HL-60 (cell line): Measurements from ENCODE around the gene OSMR.

Experiments
- DNase-seq, 2 experiments: peaks; one replicate each; pipeline ENCODE4 v3.0.0-alpha.2; 2010 to 2020; ENCODE audit warnings: low read depth in 1 of 2, low spot score in 1 of 2
- H3K27ac ChIP-seq: fragments of 250-450 bp; sonication (Bioruptor Pico); replicated peaks from 2 replicates; pipeline ENCODE4 v1.5.1; 2020; ENCODE audit warnings: mild to moderate bottlenecking, moderate library complexity
- H3K27me3 ChIP-seq: fragments of 250-450 bp; sonication (Bioruptor Pico); 2 replicates; pipeline ENCODE4 v1.5.1; 2021; ENCODE audit warnings: mild to moderate bottlenecking, moderate library complexity; ENCODE audit not compliant: insufficient read depth, poor library complexity, severe bottlenecking
- H3K4me3 ChIP-seq: replicated peaks from 2 replicates; pipeline ENCODE4 v1.5.1; 2011; ENCODE audit warnings: mild to moderate bottlenecking, control low read depth, low read length; ENCODE audit not compliant: insufficient read depth
- GABPA ChIP-seq: IDR thresholded peaks from 2 replicates; pipeline ENCODE4 v1.6.1; 2012; ENCODE audit warnings: low read depth
- POLR2AphosphoS5 ChIP-seq: IDR thresholded peaks from 2 replicates; pipeline ENCODE4 v1.6.1; 2012; ENCODE audit warnings: low read depth
- SPI1 ChIP-seq: IDR thresholded peaks from 2 replicates; pipeline ENCODE4 v1.6.1; 2012; ENCODE audit warnings: low read depth, mild to moderate bottlenecking, borderline replicate concordance
- TF ChIP-seq, protein P1 (sequence below): IDR thresholded peaks from one replicate; pipeline ENCODE4 v1.5.1; 2011; ENCODE audit warnings: low read length, control low read depth, inconsistent platforms; ENCODE audit not compliant: insufficient read depth
- TF ChIP-seq, protein P2 (sequence below): IDR thresholded peaks from 2 replicates; pipeline ENCODE4 v1.6.1; 2012; ENCODE audit warnings: low read depth; ENCODE audit not compliant: insufficient replicate concordance

OSMR gene

DNA sequence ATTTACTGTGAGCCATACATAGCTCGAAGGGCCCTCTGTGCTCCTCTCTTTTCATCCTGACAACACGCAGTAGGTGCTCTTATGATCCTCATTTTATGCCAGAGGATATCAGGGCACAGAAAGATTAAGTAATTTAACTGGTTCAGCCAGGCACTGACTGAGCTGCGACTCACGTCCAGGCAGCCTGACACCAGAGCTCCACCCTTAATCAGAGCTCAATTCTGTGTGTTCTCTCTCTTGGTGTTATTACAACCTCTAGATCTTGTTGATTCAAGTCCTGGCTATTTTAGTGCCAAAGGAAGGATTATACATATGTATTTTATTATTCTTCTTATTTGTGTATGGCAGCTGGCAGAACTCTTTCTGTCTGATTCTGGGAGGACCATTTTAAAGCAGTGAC lies 59.7 kb downstream of the OSMR start:
- TF ChIP-seq, protein P1, sequence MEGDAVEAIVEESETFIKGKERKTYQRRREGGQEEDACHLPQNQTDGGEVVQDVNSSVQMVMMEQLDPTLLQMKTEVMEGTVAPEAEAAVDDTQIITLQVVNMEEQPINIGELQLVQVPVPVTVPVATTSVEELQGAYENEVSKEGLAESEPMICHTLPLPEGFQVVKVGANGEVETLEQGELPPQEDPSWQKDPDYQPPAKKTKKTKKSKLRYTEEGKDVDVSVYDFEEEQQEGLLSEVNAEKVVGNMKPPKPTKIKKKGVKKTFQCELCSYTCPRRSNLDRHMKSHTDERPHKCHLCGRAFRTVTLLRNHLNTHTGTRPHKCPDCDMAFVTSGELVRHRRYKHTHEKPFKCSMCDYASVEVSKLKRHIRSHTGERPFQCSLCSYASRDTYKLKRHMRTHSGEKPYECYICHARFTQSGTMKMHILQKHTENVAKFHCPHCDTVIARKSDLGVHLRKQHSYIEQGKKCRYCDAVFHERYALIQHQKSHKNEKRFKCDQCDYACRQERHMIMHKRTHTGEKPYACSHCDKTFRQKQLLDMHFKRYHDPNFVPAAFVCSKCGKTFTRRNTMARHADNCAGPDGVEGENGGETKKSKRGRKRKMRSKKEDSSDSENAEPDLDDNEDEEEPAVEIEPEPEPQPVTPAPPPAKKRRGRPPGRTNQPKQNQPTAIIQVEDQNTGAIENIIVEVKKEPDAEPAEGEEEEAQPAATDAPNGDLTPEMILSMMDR: no peak
- no peak for TF ChIP-seq GABPA
- TF ChIP-seq SPI1: no peak
- TF ChIP-seq, protein P2, sequence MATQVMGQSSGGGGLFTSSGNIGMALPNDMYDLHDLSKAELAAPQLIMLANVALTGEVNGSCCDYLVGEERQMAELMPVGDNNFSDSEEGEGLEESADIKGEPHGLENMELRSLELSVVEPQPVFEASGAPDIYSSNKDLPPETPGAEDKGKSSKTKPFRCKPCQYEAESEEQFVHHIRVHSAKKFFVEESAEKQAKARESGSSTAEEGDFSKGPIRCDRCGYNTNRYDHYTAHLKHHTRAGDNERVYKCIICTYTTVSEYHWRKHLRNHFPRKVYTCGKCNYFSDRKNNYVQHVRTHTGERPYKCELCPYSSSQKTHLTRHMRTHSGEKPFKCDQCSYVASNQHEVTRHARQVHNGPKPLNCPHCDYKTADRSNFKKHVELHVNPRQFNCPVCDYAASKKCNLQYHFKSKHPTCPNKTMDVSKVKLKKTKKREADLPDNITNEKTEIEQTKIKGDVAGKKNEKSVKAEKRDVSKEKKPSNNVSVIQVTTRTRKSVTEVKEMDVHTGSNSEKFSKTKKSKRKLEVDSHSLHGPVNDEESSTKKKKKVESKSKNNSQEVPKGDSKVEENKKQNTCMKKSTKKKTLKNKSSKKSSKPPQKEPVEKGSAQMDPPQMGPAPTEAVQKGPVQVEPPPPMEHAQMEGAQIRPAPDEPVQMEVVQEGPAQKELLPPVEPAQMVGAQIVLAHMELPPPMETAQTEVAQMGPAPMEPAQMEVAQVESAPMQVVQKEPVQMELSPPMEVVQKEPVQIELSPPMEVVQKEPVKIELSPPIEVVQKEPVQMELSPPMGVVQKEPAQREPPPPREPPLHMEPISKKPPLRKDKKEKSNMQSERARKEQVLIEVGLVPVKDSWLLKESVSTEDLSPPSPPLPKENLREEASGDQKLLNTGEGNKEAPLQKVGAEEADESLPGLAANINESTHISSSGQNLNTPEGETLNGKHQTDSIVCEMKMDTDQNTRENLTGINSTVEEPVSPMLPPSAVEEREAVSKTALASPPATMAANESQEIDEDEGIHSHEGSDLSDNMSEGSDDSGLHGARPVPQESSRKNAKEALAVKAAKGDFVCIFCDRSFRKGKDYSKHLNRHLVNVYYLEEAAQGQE: no peak
- TF ChIP-seq POLR2AphosphoS5: no peak
- Histone ChIP-seq H3K4me3 (no peak overlapping the region), H3K27ac (no peak overlapping the region), H3K27me3 (no peaks in the 10 kb centered on the region)
- DNase-seq: no peak

DNA sequence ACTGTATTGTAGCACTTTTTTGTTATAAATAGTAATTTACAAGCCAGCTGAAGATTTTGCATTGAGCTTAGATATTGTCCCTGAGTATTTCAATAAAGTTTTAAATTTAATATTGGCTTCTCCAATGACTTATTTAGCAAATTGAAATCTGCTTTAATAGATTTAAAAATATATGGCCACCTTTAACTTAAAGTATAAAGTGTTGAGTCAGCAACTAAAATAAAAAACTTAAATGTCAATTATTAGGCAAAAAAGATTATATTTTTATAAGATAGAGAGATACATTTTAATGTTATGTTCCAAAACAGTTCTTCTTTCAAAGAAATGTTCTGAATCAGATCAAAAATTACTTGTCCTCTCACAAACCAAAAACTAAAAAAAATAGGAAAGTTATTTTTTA lies 60.7 kb downstream of the OSMR start:
- no peak for DNase-seq
- H3K4me3 ChIP-seq: no peak overlapping the region
- no peak overlapping the region for H3K27ac ChIP-seq
- H3K27me3 ChIP-seq: no peaks in the 10 kb centered on the region
- TF ChIP-seq SPI1: no peak
- TF ChIP-seq, protein P2: no peak
- TF ChIP-seq, protein P1: no peak
- TF ChIP-seq POLR2AphosphoS5: no peak
- TF ChIP-seq GABPA: no peak

DNA sequence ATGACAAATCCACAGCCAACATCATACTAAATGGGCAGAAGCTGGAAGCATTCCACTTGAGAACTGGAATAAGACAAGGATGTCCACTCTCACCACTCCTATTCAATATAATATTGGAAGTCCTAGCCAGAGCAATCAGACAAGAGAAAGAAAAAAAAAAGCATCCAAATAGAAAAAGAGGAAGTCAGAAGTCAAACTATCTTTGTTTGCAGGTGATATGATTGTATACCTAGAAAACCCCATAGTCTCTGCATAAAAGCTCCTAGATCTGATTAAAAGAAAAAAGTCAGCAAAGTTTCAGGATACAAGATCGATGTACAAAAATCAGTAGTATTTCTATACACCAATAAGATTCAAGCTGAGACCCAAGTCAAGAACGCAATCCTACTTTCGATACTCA lies 66.1 kb downstream of the OSMR start:
- Histone ChIP-seq H3K27me3 (no peaks in the 10 kb centered on the region), H3K27ac (no peak overlapping the region), H3K4me3 (no peak overlapping the region)
- peak; percentile 61 for TF ChIP-seq SPI1
- TF ChIP-seq POLR2AphosphoS5: no peak
- TF ChIP-seq, protein P1: no peak
- TF ChIP-seq, protein P2: no peak
- no peak for TF ChIP-seq GABPA
- DNase-seq: no peak
